ENCODE data around the gene MAP1B. TPM values are rescaled to one million over a fixed set of nuclear protein-coding genes. Genes with fewer than 3 reads are reported as not detected.
A peak's percentile ranks its signal among the peaks of the same experiment; 100 is the strongest.

Gene MAP1B
- total and polyA plus RNA-seq, 9 of the 15 experiments (the other 6 are each of a cell fraction or from before 2014, with no cell fraction given), result 5.2 to 66.1 (median 17.3) TPM

DNA sequence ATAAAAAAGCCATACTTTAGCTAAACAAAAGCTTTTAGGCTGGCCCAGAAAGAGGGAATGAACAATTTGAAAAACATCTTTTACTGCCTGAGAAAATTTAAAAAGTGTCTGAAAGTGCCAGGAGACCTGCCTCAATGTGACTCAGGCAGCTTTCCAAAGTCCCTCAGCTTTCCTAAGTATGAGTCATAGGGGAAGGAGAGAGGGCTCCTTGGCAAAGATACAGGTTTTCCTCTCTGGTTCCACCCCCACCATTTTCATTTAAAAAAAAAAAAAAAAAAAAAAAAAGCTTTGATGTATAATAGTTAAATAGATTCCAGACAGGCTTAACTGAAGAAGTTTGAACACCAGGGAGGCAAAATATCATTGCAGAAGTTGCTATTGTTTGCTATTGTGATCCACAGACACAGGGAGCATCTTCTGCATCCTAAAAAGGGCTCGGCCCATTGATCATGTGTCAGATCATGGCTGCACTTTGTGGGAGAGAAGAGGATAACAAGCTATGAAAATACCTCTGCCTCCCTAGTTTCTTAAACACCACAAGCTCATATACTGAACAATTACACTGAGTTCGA, 141.2 kb downstream of the MAP1B start (continued):
- TF ChIP-seq ZNF740 (CRISPR knock-in tag; IDR thresholded peaks at IDR 0.05) (no peak), ZNF740 (tag; IDR thresholded peaks at IDR 0.05) (no peak), NFRKB (IDR thresholded peaks at IDR 0.05; ENCODE audit: low read depth) (no peak), ILK (tag; IDR thresholded peaks at IDR 0.05; ENCODE audit: borderline replicate concordance, low read depth) (no peak), MBD1 (CRISPR knock-in tag; IDR thresholded peaks at IDR 0.05) (no peak), TGIF2 (CRISPR knock-in tag; IDR thresholded peaks at IDR 0.05) (no peak), MXD1 (CRISPR knock-in tag; IDR thresholded peaks at IDR 0.05; ENCODE audit: borderline replicate concordance, poor library complexity, severe bottlenecking) (no peak), ILF3 (IDR thresholded peaks at IDR 0.05; ENCODE audit: borderline replicate concordance) (no peak), THRB (CRISPR knock-in tag; conservative IDR thresholded peaks at IDR 0.05) (no peak), SOX6 (IDR thresholded peaks at IDR 0.05) (no peak), NR2C1 (IDR thresholded peaks at IDR 0.05) (no peak), NR2C1 (tag; IDR thresholded peaks at IDR 0.05) (no peak), IRF9 (tag; IDR thresholded peaks at IDR 0.05) (no peak), XRCC5 (IDR thresholded peaks at IDR 0.05; ENCODE audit: low read depth, low read length) (no peak), ZNF431 (CRISPR knock-in tag; IDR thresholded peaks at IDR 0.05) (no peak), ZNF584 (CRISPR knock-in tag; IDR thresholded peaks at IDR 0.05; ENCODE audit: low read depth) (no peak), RFX7 (CRISPR knock-in tag; IDR thresholded peaks at IDR 0.05) (no peak), ZBED1 (IDR thresholded peaks at IDR 0.05) (no peak), ERF (CRISPR knock-in tag; IDR thresholded peaks at IDR 0.05) (no peak), JUN (IDR thresholded peaks at IDR 0.05; ENCODE audit: borderline replicate concordance, low read depth, low read length) (peak; percentile 63; the same call in 1 of the 2 replicates), JUN (CRISPR knock-in tag; IDR thresholded peaks at IDR 0.05; ENCODE audit: borderline replicate concordance) (no peak)
- TF ChIP-seq, protein P1, sequence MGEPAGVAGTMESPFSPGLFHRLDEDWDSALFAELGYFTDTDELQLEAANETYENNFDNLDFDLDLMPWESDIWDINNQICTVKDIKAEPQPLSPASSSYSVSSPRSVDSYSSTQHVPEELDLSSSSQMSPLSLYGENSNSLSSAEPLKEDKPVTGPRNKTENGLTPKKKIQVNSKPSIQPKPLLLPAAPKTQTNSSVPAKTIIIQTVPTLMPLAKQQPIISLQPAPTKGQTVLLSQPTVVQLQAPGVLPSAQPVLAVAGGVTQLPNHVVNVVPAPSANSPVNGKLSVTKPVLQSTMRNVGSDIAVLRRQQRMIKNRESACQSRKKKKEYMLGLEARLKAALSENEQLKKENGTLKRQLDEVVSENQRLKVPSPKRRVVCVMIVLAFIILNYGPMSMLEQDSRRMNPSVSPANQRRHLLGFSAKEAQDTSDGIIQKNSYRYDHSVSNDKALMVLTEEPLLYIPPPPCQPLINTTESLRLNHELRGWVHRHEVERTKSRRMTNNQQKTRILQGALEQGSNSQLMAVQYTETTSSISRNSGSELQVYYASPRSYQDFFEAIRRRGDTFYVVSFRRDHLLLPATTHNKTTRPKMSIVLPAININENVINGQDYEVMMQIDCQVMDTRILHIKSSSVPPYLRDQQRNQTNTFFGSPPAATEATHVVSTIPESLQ (CRISPR knock-in tag; IDR thresholded peaks at IDR 0.05), result no peak

All from K562 (cell line).